ENCODE data around the gene KCNE1.
"Not testable (repeated sequence)": the region's sequence is repeated elsewhere in the genome, so short reads cannot be mapped to it uniquely, and the experiment has no call there.

Gene KCNE1

GRCh38 chr21:34511787-34512455 is at the start of gene KCNE1:
KCNE1 (minus strand) TSS chr21:34512210; CDS start chr21:34449634, 62,576 bp downstream.
- no peak for DNase-seq (ENCODE audit: low spot score)

DNA sequence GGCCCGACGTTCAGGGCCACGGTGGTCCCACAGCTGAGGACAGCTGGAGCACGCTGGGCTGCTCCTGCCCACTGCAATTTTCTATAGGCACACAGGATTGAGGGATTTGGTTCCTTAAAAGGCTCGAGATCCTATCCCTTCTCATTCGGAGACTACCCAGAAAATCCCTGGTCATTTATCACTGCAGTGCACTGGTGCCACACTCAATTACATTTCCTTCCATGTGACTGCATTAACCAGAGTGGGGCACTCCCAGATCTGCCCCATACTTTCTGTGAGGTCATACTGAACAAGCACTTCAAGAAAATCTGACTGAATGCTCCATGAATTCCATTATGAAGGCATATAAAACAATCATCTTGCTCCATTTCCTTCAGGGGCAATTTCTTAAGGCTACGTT is 49.8 kb upstream of the KCNE1 start:
- DNase-seq (ENCODE audit: low spot score), result no peak

- DNase-seq (ENCODE audit: low spot score), result no peak
These were observed 48.6 kb upstream of the KCNE1 start for GRCh38 chr21:34560609-34561008.

- DNase-seq (ENCODE audit: low spot score), result no peak
These were observed 48.0 kb upstream of the KCNE1 start for GRCh38 chr21:34560021-34560420.

GRCh38 chr21:34559089-34559631 is 47.1 kb upstream of the KCNE1 start:
- DNase-seq (ENCODE audit: low spot score), result no peak

DNA sequence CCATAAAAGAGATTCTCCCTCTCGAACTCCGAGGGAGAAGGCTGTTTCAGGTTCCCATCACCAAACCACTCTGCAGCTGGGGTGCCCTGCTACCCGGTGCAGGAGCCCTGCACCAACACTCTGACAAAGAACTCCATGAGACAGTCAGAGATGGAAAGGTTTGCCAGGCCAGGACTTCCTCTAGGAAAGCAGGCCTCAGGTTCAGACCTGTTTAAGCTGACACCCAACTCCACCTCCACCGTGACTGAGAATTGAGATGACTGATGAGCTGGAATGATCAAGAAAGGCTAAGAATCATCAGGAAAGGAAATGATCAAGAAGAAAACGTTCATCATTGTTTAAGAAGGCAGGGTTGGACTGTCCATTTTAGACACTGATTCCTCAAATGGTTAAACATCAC is 46.2 kb upstream of the KCNE1 start:
- DNase-seq (ENCODE audit: low spot score), result no peak

DNA sequence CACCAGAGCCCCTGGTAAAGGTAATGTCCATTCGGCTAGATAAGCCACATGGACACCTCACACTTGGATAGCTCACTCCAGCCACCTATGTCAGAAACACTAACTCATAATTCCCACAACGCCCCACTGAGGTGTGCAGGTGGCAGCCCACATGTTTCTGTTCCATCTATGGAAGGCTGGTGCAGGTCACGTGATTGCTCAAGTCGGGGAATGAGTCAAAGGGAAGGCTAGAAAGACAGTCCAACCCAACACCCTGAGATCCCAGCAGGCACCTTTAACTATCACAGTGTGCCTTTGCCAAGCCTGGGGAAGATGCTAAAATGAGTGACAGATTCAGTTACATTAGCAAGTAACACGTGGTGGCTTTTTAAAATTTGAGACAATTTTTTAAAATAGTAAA is 45.3 kb upstream of the KCNE1 start:
- no peak for DNase-seq (ENCODE audit: low spot score)

- DNase-seq (ENCODE audit: low spot score), result not testable (repeated sequence)
These were observed 42.7 kb upstream of the KCNE1 start for GRCh38 chr21:34554670-34555069.

GRCh38 chr21:34554227-34554626 is 42.2 kb upstream of the KCNE1 start:
- no peak for DNase-seq (ENCODE audit: low spot score)

DNA sequence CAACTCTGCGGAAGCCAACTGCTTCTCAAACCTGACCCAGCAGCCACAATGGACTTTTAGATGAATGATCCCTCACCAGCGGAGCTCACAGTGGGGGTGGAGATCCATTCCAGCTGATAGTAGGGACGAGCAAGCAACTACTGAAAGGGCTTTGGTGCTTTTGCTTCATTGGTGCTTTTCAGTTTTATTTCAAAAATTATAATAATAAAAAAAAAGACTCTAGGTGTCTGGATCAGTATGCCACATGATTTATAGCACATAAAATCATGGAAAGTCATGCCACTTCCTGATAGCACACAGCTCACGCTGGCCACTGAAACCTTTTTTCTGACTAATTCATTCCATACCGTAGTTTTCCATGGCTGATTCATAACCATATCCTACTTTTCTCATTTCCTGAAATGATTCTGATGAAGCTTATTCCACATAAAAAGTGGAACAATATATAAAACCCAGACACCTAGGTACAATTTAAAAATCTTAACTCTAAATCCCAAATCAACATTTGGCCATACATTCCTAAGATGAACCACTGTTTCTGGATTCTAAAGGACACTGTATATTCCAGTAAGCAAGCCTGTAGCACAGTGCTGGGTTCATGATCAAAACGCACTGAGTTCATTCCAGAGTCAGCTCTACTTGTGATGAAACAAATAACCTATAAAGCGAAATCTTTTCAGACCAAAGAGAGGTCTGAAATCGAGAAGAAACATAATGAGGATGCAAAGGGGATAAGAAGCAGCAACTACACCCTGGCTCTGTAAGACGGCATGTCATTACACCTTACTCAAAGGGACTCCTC is 41.3 kb upstream of the KCNE1 start:
- no peak for DNase-seq (ENCODE audit: low spot score)

- DNase-seq (ENCODE audit: low spot score), result no peak
These were observed 40.5 kb upstream of the KCNE1 start for GRCh38 chr21:34552360-34553098.

- no peak for DNase-seq (ENCODE audit: low spot score)
These were observed 38.3 kb upstream of the KCNE1 start for GRCh38 chr21:34550182-34550799.

GRCh38 chr21:34548781-34549376 is 36.9 kb upstream of the KCNE1 start:
- DNase-seq (ENCODE audit: low spot score), result no peak

- no peak for DNase-seq (ENCODE audit: low spot score)
These were observed 34.5 kb upstream of the KCNE1 start for GRCh38 chr21:34546542-34546941.

DNA sequence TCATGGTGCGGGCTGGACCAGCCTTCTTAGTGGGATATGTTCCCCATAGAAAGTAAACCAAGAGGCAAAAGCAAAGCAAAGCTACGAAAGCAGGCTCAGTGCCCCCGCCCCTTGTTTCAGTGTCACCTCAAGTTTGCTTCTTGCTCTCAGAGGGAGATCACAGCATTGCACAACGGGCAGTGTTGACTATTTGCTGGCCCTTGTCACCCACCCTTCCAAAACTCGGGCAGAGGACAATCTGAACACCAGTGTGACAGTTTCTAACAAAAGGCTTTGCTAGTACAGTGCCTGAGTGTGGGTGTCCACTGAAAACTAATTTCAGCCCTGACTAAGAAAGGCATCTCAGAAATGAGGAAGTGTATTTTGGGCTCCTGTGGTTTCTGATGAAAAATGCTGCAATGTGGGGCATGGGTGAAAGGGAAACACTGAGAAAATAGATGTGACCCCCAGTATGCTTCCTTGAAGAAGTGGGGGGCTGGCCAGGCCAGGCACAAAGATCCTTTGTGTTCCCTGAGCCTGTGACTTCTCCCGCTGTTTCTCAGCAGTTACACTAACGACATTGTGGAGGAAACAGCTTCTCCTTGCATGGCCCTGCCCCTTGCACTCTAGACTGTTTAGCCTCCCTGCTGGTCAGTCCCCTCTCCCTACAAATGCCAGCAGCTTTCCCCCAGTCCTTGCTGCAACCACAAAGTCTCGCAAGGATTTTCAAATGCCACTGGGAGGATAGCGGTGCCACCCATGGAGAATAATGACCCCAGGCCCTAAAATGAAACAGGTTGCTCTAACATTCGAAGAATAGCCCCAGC is 33.3 kb upstream of the KCNE1 start:
- DNase-seq (ENCODE audit: low spot score), result no peak

- DNase-seq (ENCODE audit: low spot score), result peak; percentile 72
These were observed 32.1 kb upstream of the KCNE1 start for GRCh38 chr21:34544032-34544496.

- DNase-seq (ENCODE audit: low spot score), result no peak
These were observed 31.0 kb upstream of the KCNE1 start for GRCh38 chr21:34543017-34543416.

- DNase-seq (ENCODE audit: low spot score), result no peak
These were observed 28.2 kb upstream of the KCNE1 start for GRCh38 chr21:34540206-34540605.

DNA sequence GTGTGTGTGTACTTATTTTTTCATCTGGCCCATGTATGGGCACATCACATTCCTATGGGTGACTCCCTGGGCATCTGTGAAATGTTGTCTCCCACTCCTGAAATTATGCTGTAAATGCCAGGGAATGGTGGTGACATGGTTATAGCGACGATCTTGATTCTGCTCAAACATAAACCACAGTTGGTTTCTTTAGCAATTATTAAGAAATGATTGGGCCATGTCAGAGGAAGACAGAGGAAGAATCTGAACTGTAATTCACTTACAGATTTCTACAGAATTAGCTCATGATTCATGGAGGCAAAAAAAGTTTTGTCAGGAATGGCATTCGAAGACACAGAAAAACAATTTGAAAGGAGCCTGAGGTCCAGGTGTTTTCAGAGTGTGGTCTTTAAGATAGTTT is 25.8 kb upstream of the KCNE1 start:
- no peak for DNase-seq (ENCODE audit: low spot score)

DNA sequence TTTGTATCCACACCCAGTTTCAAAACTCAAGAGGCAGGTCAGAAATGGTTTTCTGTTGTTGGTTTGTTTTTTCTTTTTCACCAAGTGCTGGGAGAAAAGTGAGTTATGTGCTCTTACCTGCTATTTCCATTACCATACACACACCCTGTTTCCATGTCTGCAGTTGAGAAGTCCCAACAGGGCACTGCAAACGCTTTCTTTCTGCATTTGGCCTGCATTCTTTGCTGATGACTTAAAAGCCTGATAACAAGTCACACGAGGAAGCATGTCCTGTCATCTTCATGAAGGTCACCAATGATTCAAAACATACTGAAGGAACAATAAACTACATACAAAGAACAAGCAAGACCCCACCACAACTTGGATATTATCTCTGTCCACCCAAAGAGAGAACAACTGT is 24.8 kb upstream of the KCNE1 start:
- DNase-seq (ENCODE audit: low spot score), result no peak

GRCh38 chr21:34536311-34536710 is 24.3 kb upstream of the KCNE1 start:
- no peak for DNase-seq (ENCODE audit: low spot score)
